Brain microvascular endothelial cell (primary cell): ENCODE results near the gene TCTN3.
A peak's percentile ranks its signal among the peaks of the same experiment; 100 is the strongest.
"Not testable (repeated sequence)": the region's sequence is repeated elsewhere in the genome, so short reads cannot be mapped to it uniquely, and the experiment has no call there.

ENCODE experiments used
- DNase-seq: peaks from one replicate; pipeline ENCODE4 v3.0.0-alpha.2; 2020
- H3K27ac ChIP-seq: fragments of 250-450 bp; sonication (Bioruptor Pico); 2 replicates; pipeline ENCODE4 v1.5.1; 2020; ENCODE audit warnings: mild to moderate bottlenecking, moderate library complexity
- H3K27me3 ChIP-seq: fragments of 250-450 bp; sonication (Bioruptor Pico); replicated peaks from 2 replicates; pipeline ENCODE4 v1.5.1; 2020; ENCODE audit warnings: mild to moderate bottlenecking
- H3K36me3 ChIP-seq: fragments of 250-450 bp; sonication (Bioruptor Pico); replicated peaks from 2 replicates; pipeline ENCODE4 v1.5.1; 2020; ENCODE audit warnings: mild to moderate bottlenecking
- H3K4me3 ChIP-seq: 2 replicates; pipeline ENCODE4 v1.5.1; 2011; ENCODE audit warnings: low read depth, mild to moderate bottlenecking, control low read depth, low read length, moderate library complexity
- CTCF ChIP-seq: IDR thresholded peaks from 2 replicates; pipeline ENCODE4 v1.5.1; 2011; ENCODE audit warnings: low read depth, mild to moderate bottlenecking, moderate library complexity, low read length, control low read depth, inconsistent platforms; ENCODE audit errors: missing control alignments
- in situ Hi-C: cut with HindIII; loops from 2 replicates; pipeline ENCODE4 v1.10.0; 2017; ENCODE audit warnings: low sequenced_read_pairs, low pct_ligation_motif_present

TCTN3 gene

GRCh38 chr10:95674643-95675042, 19.1 kb downstream of the TCTN3 start:
- in situ Hi-C loops = loop anchor here (25.0 kb wide), 1 partner anchor 188 kb away; no protein-coding TSS in a partner anchor
- no peak overlapping the region for H3K27ac ChIP-seq
- H3K27me3 ChIP-seq = no peaks in the 10 kb centered on the region
- H3K4me3 ChIP-seq = no peak overlapping the region
- no peak for TF ChIP-seq CTCF
- no peak for DNase-seq
- H3K36me3 ChIP-seq = peaks cover 16% of the 10 kb centered on the region

- H3K36me3 ChIP-seq, H3K27ac ChIP-seq, in situ Hi-C loops, H3K27me3 ChIP-seq, H3K4me3 ChIP-seq, DNase-seq: not testable (repeated sequence)
Measured at GRCh38 chr10:95672641-95673040, 21.1 kb downstream of the TCTN3 start.

- Histone ChIP-seq H3K27ac (no peak overlapping the region), H3K36me3 (peaks cover 6% of the 10 kb centered on the region), H3K4me3 (no peak overlapping the region), H3K27me3 (no peaks in the 10 kb centered on the region)
- in situ Hi-C loops = no loop called here
- TF ChIP-seq CTCF = no peak
- DNase-seq = no peak
Measured at GRCh38 chr10:95664543-95664942, 29.2 kb downstream of the TCTN3 start.

GRCh38 chr10:95663496-95663895, 30.2 kb downstream of the TCTN3 start:
- Histone ChIP-seq H3K4me3 (no peak overlapping the region), H3K36me3 (peaks cover 2% of the 10 kb centered on the region), H3K27ac (no peak overlapping the region), H3K27me3 (no peaks in the 10 kb centered on the region)
- TF ChIP-seq CTCF = no peak
- DNase-seq = no peak
- in situ Hi-C loops = no loop called here

GRCh38 chr10:95661818-95662217, 31.9 kb downstream of the TCTN3 start:
- in situ Hi-C loops = no loop called here
- DNase-seq = no peak

GRCh38 chr10:95660283-95660682, 33.4 kb downstream of the TCTN3 start:
- in situ Hi-C loops = no loop called here
- H3K4me3 ChIP-seq = no peak overlapping the region
- H3K36me3 ChIP-seq = peaks cover 2% of the 10 kb centered on the region
- peak; percentile 29 for DNase-seq
- no peak for TF ChIP-seq CTCF
- H3K27ac ChIP-seq = no peak overlapping the region
- no peaks in the 10 kb centered on the region for H3K27me3 ChIP-seq

More at GRCh38 chr10:95661818-95662217, 31.9 kb downstream of the TCTN3 start:
- H3K27me3 ChIP-seq = no peaks in the 10 kb centered on the region
- no peak overlapping the region for H3K27ac ChIP-seq
- peaks cover 2% of the 10 kb centered on the region for H3K36me3 ChIP-seq
- H3K4me3 ChIP-seq = no peak overlapping the region
- TF ChIP-seq CTCF = no peak
